Loucy (cell line): ENCODE results near the gene PIAS1.

ENCODE experiments used
- CTCF ChIP-seq: fragments of 200-600 bp; sonication (generic); conservative IDR thresholded peaks from 2 replicates; pipeline ENCODE4 v1.5.1; 2014; ENCODE audit warnings: mild to moderate bottlenecking, antibody characterized with exemption, low read length
- EZH2phosphoT487 ChIP-seq: fragments of 200-600 bp; IDR thresholded peaks from 2 replicates; pipeline ENCODE4 v1.6.1; 2018; ENCODE audit warnings: antibody characterized with exemption, mild to moderate bottlenecking, moderate library complexity, borderline replicate concordance

- no peak for TF ChIP-seq CTCF
- no peak for TF ChIP-seq EZH2phosphoT487
These were observed 44.4 kb downstream of the PIAS1 start for GRCh38 chr15:68098465-68098864.
